GM21619 (cell line): Measurements from ENCODE around the gene LRFN5.
"Not testable (repeated sequence)": the region's sequence is repeated elsewhere in the genome, so short reads cannot be mapped to it uniquely, and the experiment has no call there.

Source experiments
- ATAC-seq: cut with Tn5 transposase; IDR thresholded peaks from one replicate; pipeline ENCODE4 v1.9.1; 2021; ENCODE audit not compliant: unreplicated experiment

Gene LRFN5

GRCh38 chr14:41636492-41637392 lies 30.1 kb downstream of the LRFN5 start:
- ATAC-seq: no peak

- ATAC-seq: no peak
Observed at GRCh38 chr14:41641690-41642089, 35.0 kb downstream of the LRFN5 start.

GRCh38 chr14:41642367-41642766 lies 35.7 kb downstream of the LRFN5 start:
- no peak for ATAC-seq

GRCh38 chr14:41642789-41643188 lies 36.1 kb downstream of the LRFN5 start:
- no peak for ATAC-seq

GRCh38 chr14:41644606-41645005 lies 37.9 kb downstream of the LRFN5 start:
- ATAC-seq: no peak

GRCh38 chr14:41650802-41651201 lies 44.1 kb downstream of the LRFN5 start:
- ATAC-seq: no peak

- ATAC-seq: no peak
Observed at GRCh38 chr14:41654196-41654595, 47.5 kb downstream of the LRFN5 start.

- no peak for ATAC-seq
Observed at GRCh38 chr14:41662780-41663472, 56.2 kb downstream of the LRFN5 start.

- ATAC-seq: no peak
Observed at GRCh38 chr14:41663473-41663850, 56.8 kb downstream of the LRFN5 start.

GRCh38 chr14:41666301-41666700 lies 59.6 kb downstream of the LRFN5 start:
- ATAC-seq: no peak

- no peak for ATAC-seq
Observed at GRCh38 chr14:41668356-41668755, 61.7 kb downstream of the LRFN5 start.

GRCh38 chr14:41673601-41674000 lies 66.9 kb downstream of the LRFN5 start:
- ATAC-seq: not testable (repeated sequence)

- ATAC-seq: not testable (repeated sequence)
Observed at GRCh38 chr14:41674511-41674971, 67.9 kb downstream of the LRFN5 start.

- no peak for ATAC-seq
Observed at GRCh38 chr14:41699486-41699885, 92.8 kb downstream of the LRFN5 start.

- no peak for ATAC-seq
Observed at GRCh38 chr14:41718477-41719166, 111.9 kb downstream of the LRFN5 start.

GRCh38 chr14:41739203-41739602 lies 132.5 kb downstream of the LRFN5 start:
- ATAC-seq: no peak

GRCh38 chr14:41743140-41743539 lies 136.5 kb downstream of the LRFN5 start:
- ATAC-seq: no peak

GRCh38 chr14:41749429-41749828 lies 142.8 kb downstream of the LRFN5 start:
- ATAC-seq: peak; percentile 93

- not testable (repeated sequence) for ATAC-seq
Observed at GRCh38 chr14:41750575-41750974, 143.9 kb downstream of the LRFN5 start.

- ATAC-seq: no peak
Observed at GRCh38 chr14:41758011-41758665, 151.5 kb downstream of the LRFN5 start.

GRCh38 chr14:41761204-41761603 lies 154.5 kb downstream of the LRFN5 start:
- no peak for ATAC-seq
